Gastrocnemius medialis (tissue), 4 donors: Measurements from ENCODE around the gene SFXN1.

Experiments used
- CTCF ChIP-seq, 5 experiments: fragments of 450-650 bp in 3 of 5; fragments of 200-600 bp in 2 of 5; sonication (generic) in 2 of 5; IDR thresholded peaks in 4 of 5; conservative IDR thresholded peaks in 1 of 5; 1 replicate in 4 of 5; 2 replicates in 1 of 5; pipeline ENCODE4 v1.5.1; 2016 to 2019; ENCODE audit warnings: antibody characterized with exemption in 5 of 5, mild to moderate bottlenecking in 3 of 5, moderate library complexity in 3 of 5
- POLR2A ChIP-seq, 2 donors: fragments of 450-650 bp; IDR thresholded peaks; one replicate each; pipeline ENCODE4 v1.6.1; 2017; ENCODE audit warnings: antibody characterized with exemption in 2 of 2, mild to moderate bottlenecking in 2 of 2, moderate library complexity in 2 of 2

- no peak for TF ChIP-seq CTCF (IDR thresholded peaks at IDR 0.05 in 4 of 5, conservative IDR thresholded peaks at IDR 0.05 in 1 of 5)
- TF ChIP-seq POLR2A (IDR thresholded peaks at IDR 0.05): no peak
Measured at GRCh38 chr5:175466700-175467318, 11.6 kb upstream of the SFXN1 start.
